ACHN (cell line): Measurements from ENCODE around the gene DNASE2.
"Not testable (repeated sequence)": the region's sequence is repeated elsewhere in the genome, so short reads cannot be mapped to it uniquely, and the experiment has no call there.

Source experiments
- DNase-seq: peaks from one replicate; pipeline ENCODE4 v3.0.0-alpha.2; 2015
- in situ Hi-C: cut with HindIII; loops from 2 replicates; pipeline ENCODE4 v1.10.0; 2017; ENCODE audit warnings: low sequenced_read_pairs, low pct_ligation_motif_present, low pct_unique_long_range_greater_than_20kb

Gene DNASE2, protein sequence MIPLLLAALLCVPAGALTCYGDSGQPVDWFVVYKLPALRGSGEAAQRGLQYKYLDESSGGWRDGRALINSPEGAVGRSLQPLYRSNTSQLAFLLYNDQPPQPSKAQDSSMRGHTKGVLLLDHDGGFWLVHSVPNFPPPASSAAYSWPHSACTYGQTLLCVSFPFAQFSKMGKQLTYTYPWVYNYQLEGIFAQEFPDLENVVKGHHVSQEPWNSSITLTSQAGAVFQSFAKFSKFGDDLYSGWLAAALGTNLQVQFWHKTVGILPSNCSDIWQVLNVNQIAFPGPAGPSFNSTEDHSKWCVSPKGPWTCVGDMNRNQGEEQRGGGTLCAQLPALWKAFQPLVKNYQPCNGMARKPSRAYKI

GRCh38 chr19:12881172-12881808 lies at the start of gene DNASE2:
Gene DNASE2, minus strand, starts transcription at chr19:12881449. Its CDS starts 74 bp downstream, at chr19:12881375.
- DNase-seq: peak; percentile 92
- in situ Hi-C loops: no loop called here

- in situ Hi-C loops: no loop called here
- DNase-seq: no peak
Observed at GRCh38 chr19:12930002-12930645, 48.9 kb upstream of the DNASE2 start.

DNA sequence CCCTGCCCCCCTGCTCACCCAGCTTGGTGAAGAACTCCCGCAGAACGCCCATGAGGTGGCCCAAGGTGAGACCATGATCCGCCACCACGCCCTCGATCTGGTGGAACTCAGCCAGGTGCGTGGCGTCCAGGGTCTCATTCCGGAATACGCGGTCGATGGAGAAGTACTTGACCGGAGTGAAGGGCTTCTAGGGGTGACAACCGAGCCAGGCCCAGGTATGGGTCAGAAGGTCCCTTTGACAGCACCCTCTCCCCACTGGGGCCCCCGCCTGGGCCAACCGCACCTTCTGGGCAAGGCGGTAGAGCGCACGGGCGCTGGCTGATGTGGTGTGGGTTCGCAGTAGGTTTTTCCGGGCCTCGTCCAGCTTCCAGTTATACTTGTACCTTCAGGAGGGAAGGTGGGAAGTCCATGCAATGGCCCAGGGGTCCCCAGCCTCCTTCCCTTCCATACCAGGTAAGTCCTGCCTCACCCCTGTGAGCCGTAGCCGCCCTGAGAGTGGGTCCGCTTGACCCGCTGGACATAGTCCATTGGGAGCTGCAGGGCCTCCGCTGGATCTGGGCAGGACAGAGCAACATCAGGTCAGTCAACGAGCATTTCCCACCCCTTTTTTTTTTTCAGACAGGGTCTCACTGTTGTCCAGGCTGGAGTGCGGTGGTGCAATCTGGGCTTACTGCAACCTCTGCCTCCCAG lies 43.5 kb upstream of the DNASE2 start:
- no peak for DNase-seq
- in situ Hi-C loops: no loop called here

GRCh38 chr19:12922959-12923358 lies 41.7 kb upstream of the DNASE2 start:
- DNase-seq: no peak
- in situ Hi-C loops: no loop called here

- in situ Hi-C loops: no loop called here
Observed at GRCh38 chr19:12921047-12921446, 39.8 kb upstream of the DNASE2 start.

DNA sequence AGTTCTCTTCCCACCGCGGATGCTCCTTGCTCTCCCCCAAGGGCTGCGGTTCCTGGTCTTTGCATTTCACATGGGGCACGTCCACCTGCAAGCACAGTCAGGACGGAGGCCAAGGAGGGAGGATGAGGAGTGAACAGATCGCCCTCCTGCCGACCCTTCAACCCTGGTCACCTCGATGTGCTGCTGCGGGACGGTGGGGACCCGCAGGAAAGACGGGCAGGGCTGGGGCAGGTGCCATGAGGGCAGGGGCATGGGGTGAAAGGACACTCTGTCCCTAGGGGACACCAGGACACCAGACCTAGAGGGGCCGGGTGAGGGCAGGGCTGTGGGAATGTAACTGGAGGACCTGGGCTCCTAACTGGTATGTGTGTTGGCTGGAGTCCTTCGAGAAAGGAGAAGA lies 37.0 kb upstream of the DNASE2 start:
- in situ Hi-C loops: no loop called here
- DNase-seq: no peak

More at GRCh38 chr19:12921047-12921446, 39.8 kb upstream of the DNASE2 start:
- DNase-seq: no peak

DNA sequence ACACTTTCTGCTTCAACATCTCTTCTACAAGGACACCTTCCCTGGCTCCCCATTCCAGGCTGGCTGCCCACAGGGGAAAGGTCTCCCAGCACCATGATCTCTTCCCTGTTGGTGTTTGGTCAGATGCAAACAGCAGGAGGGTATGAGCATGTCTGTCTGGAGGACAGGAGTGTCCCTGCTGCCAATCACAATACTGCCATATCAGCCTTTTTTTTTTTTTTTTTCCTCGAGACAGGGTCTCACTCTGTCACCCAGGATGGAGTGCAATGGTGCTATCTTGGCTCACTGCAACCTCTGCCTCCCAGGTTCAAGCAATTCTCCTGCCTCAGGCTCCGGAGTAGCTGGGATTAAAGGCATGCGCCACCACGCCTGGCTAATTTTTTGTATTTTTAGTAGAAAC lies 34.6 kb upstream of the DNASE2 start:
- in situ Hi-C loops, DNase-seq: not testable (repeated sequence)

GRCh38 chr19:12913851-12914690 lies 32.8 kb upstream of the DNASE2 start:
- in situ Hi-C loops: no loop called here
- DNase-seq: no peak

- in situ Hi-C loops: no loop called here
Observed at GRCh38 chr19:12913011-12913561, 31.8 kb upstream of the DNASE2 start.

DNA sequence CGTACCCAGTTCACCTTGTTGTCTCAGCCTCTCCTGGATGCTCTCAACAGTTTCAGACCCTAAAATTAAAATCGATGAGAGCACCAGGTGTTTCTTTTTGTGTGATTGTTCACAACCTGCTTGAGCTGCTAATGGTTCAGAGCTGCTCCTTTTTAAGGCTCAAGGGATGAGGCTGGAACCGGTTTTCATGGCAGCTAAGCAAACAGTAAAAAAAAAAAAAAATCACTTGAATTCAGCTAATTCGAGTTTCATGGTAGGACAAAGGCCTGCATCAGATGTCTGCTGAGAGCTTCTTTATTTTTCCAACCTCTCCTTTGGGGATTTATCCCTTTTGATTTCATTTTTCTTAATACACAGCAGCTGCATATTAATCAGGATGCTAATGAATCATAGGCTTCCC lies 31.3 kb upstream of the DNASE2 start:
- in situ Hi-C loops: no loop called here
- DNase-seq: no peak

More at GRCh38 chr19:12913011-12913561, 31.8 kb upstream of the DNASE2 start:
- DNase-seq: no peak

DNA sequence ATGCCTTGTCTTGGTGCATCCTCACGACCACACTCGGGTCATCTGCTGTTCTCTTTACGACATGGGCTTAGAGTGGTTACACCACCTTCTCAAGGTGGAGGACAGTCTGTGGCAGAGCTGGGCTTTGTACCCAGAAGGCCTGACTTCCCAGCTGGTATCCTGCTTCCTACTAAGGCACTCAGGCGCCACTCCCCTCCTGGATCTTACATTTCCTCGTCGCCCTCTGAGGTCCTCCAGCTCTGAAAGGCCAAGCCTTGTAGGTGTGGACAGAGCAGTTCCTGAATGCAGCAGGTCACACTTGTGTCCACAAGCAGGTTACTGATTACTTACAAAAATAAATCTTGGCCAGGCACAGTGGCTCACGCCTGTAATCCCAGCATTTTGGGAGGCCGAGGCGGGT lies 25.9 kb upstream of the DNASE2 start:
- in situ Hi-C loops: no loop called here

GRCh38 chr19:12899891-12900518 lies 18.8 kb upstream of the DNASE2 start:
- in situ Hi-C loops: no loop called here
- DNase-seq: no peak

More for the DNA sequence above, 25.9 kb upstream of the DNASE2 start:
- no peak for DNase-seq

GRCh38 chr19:12896460-12896859 lies 15.2 kb upstream of the DNASE2 start:
- in situ Hi-C loops: no loop called here
- no peak for DNase-seq

DNA sequence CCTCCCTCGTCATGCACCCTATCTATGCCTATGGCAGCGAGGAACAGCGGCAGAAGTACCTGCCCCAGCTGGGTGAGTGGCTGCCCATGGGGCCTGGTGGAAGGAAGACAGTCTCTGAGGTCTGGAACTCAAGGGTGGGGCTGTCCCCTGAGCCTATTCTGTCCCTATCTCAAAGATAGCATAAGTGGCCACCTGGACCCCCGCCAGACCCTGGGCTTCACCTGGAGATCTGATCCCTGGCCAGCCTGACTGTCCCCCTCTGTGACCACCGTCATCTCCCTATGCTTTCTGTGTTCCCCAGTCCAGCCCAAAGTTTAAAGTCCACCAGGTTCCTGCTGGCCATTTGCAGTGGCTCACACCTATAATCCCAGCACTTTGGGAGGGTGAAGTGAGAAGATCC lies 12.3 kb upstream of the DNASE2 start:
- DNase-seq: no peak
- in situ Hi-C loops: no loop called here

- in situ Hi-C loops: no loop called here
- DNase-seq: no peak
Observed at GRCh38 chr19:12891553-12892021, 10.3 kb upstream of the DNASE2 start.

GRCh38 chr19:12890787-12891552 lies 9.7 kb upstream of the DNASE2 start, which contains the start of gene GCDH:
Gene GCDH, plus strand, starts transcription at chr19:12891160. Its CDS starts 145 bp downstream, at chr19:12891305.
- in situ Hi-C loops: no loop called here

More at GRCh38 chr19:12890787-12891552, 9.7 kb upstream of the DNASE2 start, which contains the start of gene GCDH:
- DNase-seq: peak; percentile 98
